Activated CD4-positive, alpha-beta memory T cell treated with anti-CD3 and anti-CD28 coated beads, Interleukin-2, amount 10 ng/mL, durations not matched to agents 7 days and 5 days (primary cell): ENCODE data around the gene IGLON5. TPM values are rescaled to one million over a fixed set of nuclear protein-coding genes. Genes with fewer than 3 reads are reported as not detected.

ENCODE experiments used
- CTCF ChIA-PET: fragments of 350-600 bp; sonication (Branson Sonifier 250); formaldehyde crosslinking; loops from one replicate; lab custom pipeline; 2021; ENCODE audit warnings: antibody characterized with exemption, inconsistent platforms; lab: Charles Lee
- POLR2A ChIA-PET: fragments of 350-600 bp; sonication (Branson Sonifier 250); formaldehyde crosslinking; loops from one replicate; lab custom pipeline; 2021; ENCODE audit warnings: antibody characterized with exemption; lab: Charles Lee
- DNase-seq: peaks from one replicate; pipeline ENCODE4 v3.0.0-alpha.2; 2020
- H3K27ac Mint-ChIP-seq: one replicate; pipeline ENCODE4 v1.8.0; 2021; ENCODE audit warnings: mild to moderate bottlenecking, mixed read lengths
- H3K27me3 Mint-ChIP-seq: one replicate; pipeline ENCODE4 v1.8.0; 2021; ENCODE audit warnings: mixed read lengths
- H3K36me3 Mint-ChIP-seq: one replicate; pipeline ENCODE4 v1.8.0; 2021; ENCODE audit warnings: low read depth, mixed read lengths
- H3K4me1 Mint-ChIP-seq: one replicate; pipeline ENCODE4 v1.8.0; 2021; ENCODE audit warnings: mixed read lengths
- H3K4me3 Mint-ChIP-seq: one replicate; pipeline ENCODE4 v1.8.0; 2021; ENCODE audit warnings: mild to moderate bottlenecking, mixed read lengths
- H3K9me3 Mint-ChIP-seq: one replicate; pipeline ENCODE4 v1.8.0; 2021; ENCODE audit warnings: mixed read lengths
- total RNA-seq, 2 experiments: library from RNA; stranded (reverse); gene quantifications; one replicate each; pipeline ENCODE4 v1.2.3, GENCODE V29; 2021

The IGLON5 gene
- total RNA-seq, 2 experiments from 2014 or later = 0.68 to 0.81 TPM

- POLR2A ChIA-PET = interaction anchor here (0.7 to 2.9 kb wide), 6 partner anchors 8 to 206 kb away, joined by 3 to 35 read pairs (median 5); partner anchors contain the start of gene NKG7
- peak overlapping the region; percentile 61 for H3K4me3 Mint-ChIP-seq
- peaks cover 23% of the 10 kb centered on the region for H3K36me3 Mint-ChIP-seq
- no peaks in the 10 kb centered on the region for H3K9me3 Mint-ChIP-seq
- H3K27ac Mint-ChIP-seq = peak overlapping the region; percentile 44
- no peaks in the 10 kb centered on the region for H3K27me3 Mint-ChIP-seq
- H3K4me1 Mint-ChIP-seq = peaks cover 64% of the 10 kb centered on the region
- DNase-seq = no peak
- CTCF ChIA-PET = interaction anchor here (1.0 to 1.3 kb wide), 2 partner anchors 25 to 43 kb away, joined by 4 read pairs; no protein-coding TSS in a partner anchor
Measured at GRCh38 chr19:51364200-51365106, 53.0 kb downstream of the IGLON5 start.

- ChIA-PET CTCF (interaction anchor here (0.5 to 1.7 kb wide), 8 partner anchors 9 to 72 kb away, joined by 3 to 10 read pairs (median 4); no protein-coding TSS in a partner anchor), POLR2A (interaction anchor here (0.7 to 2.9 kb wide), 10 partner anchors 9 to 207 kb away, joined by 3 to 35 read pairs (median 5); partner anchors contain the start of gene VSIG10L)
- Mint-ChIP-seq H3K27ac (peak overlapping the region; percentile 100), H3K4me1 (peaks cover 68% of the 10 kb centered on the region), H3K4me3 (peak overlapping the region; percentile 95), H3K9me3 (no peaks in the 10 kb centered on the region), H3K27me3 (no peaks in the 10 kb centered on the region), H3K36me3 (peaks cover 27% of the 10 kb centered on the region)
- peak; percentile 26 for DNase-seq
Measured at GRCh38 chr19:51365211-51365964, 53.9 kb downstream of the IGLON5 start.

GRCh38 chr19:51365965-51366388, 54.5 kb downstream of the IGLON5 start, which contains the start of gene ETFB:
Gene ETFB, minus strand, starts transcription at chr19:51366388. Its CDS starts 62 bp downstream, at chr19:51366326.
- Mint-ChIP-seq H3K9me3 (no peaks in the 10 kb centered on the region), H3K27ac (peak within 1 kb of the TSS; percentile 100), H3K36me3 (peaks cover 33% of the 10 kb centered on the region), H3K27me3 (no peaks in the 10 kb centered on the region), H3K4me1 (peaks cover 71% of the 10 kb centered on the region), H3K4me3 (peak within 1 kb of the TSS; percentile 95)
- DNase-seq = no peak
- ChIA-PET CTCF (interaction anchor here (0.5 to 1.7 kb wide), 8 partner anchors 10 to 72 kb away, joined by 3 to 10 read pairs (median 4); no protein-coding TSS in a partner anchor), POLR2A (interaction anchor here (1.1 to 2.9 kb wide), 9 partner anchors 10 to 42 kb away, joined by 3 to 35 read pairs (median 5); partner anchors contain the start of gene VSIG10L)

GRCh38 chr19:51366389-51367254, 55.2 kb downstream of the IGLON5 start:
- Mint-ChIP-seq H3K36me3 (peaks cover 39% of the 10 kb centered on the region), H3K9me3 (no peaks in the 10 kb centered on the region), H3K27ac (peak overlapping the region; percentile 100), H3K27me3 (no peaks in the 10 kb centered on the region), H3K4me3 (peak overlapping the region; percentile 95), H3K4me1 (peaks cover 75% of the 10 kb centered on the region)
- DNase-seq = peak; percentile 95
- ChIA-PET CTCF (interaction anchor here (0.5 to 3.1 kb wide), 7 partner anchors 15 to 207 kb away, joined by 3 to 15 read pairs (median 7); no protein-coding TSS in a partner anchor), POLR2A (interaction anchor here (1.3 to 8.4 kb wide), 10 partner anchors 9 to 29 kb away, joined by 3 to 207 read pairs (median 6); partner anchors contain the start of gene VSIG10L)

- peaks cover 76% of the 10 kb centered on the region for H3K4me1 Mint-ChIP-seq
- POLR2A ChIA-PET = interaction anchor here (1.0 to 8.4 kb wide), 7 partner anchors 9 to 42 kb away, joined by 3 to 207 read pairs (median 6); partner anchors contain the start of gene VSIG10L
- CTCF ChIA-PET = interaction anchor here (0.6 to 3.1 kb wide), 5 partner anchors 9 to 208 kb away, joined by 3 to 15 read pairs (median 6); no protein-coding TSS in a partner anchor
- peak overlapping the region; percentile 100 for H3K27ac Mint-ChIP-seq
- H3K4me3 Mint-ChIP-seq = peak overlapping the region; percentile 95
- H3K27me3 Mint-ChIP-seq = no peaks in the 10 kb centered on the region
- no peaks in the 10 kb centered on the region for H3K9me3 Mint-ChIP-seq
- peak; percentile 51 for DNase-seq
- peaks cover 43% of the 10 kb centered on the region for H3K36me3 Mint-ChIP-seq
Measured at GRCh38 chr19:51367255-51367564, 55.8 kb downstream of the IGLON5 start.

GRCh38 chr19:51367565-51368365, 56.3 kb downstream of the IGLON5 start:
- POLR2A ChIA-PET = interaction anchor here (0.8 to 8.4 kb wide), 10 partner anchors 8 to 42 kb away, joined by 3 to 207 read pairs (median 4); partner anchors contain the start of gene VSIG10L
- no peaks in the 10 kb centered on the region for H3K9me3 Mint-ChIP-seq
- peaks cover 76% of the 10 kb centered on the region for H3K4me1 Mint-ChIP-seq
- H3K4me3 Mint-ChIP-seq = peak overlapping the region; percentile 95
- peaks cover 43% of the 10 kb centered on the region for H3K36me3 Mint-ChIP-seq
- peak; percentile 99 for DNase-seq
- peak overlapping the region; percentile 100 for H3K27ac Mint-ChIP-seq
- CTCF ChIA-PET = interaction anchor here (1.1 to 3.1 kb wide), 4 partner anchors 8 to 28 kb away, joined by 3 to 15 read pairs (median 8); no protein-coding TSS in a partner anchor
- H3K27me3 Mint-ChIP-seq = no peaks in the 10 kb centered on the region

GRCh38 chr19:51368366-51369282, 57.2 kb downstream of the IGLON5 start, which contains the start of gene CLDND2:
Gene CLDND2, minus strand, starts transcription at chr19:51369003. Its CDS starts 426 bp downstream, at chr19:51368577.
- ChIA-PET CTCF (interaction anchor here (1.1 to 3.1 kb wide), 3 partner anchors 7 to 29 kb away, joined by 3 to 15 read pairs (median 10); no protein-coding TSS in a partner anchor), POLR2A (interaction anchor here (0.8 to 8.4 kb wide), 10 partner anchors 7 to 41 kb away, joined by 3 to 207 read pairs (median 4); partner anchors contain the start of gene VSIG10L)
- Mint-ChIP-seq H3K36me3 (peaks cover 41% of the 10 kb centered on the region), H3K9me3 (peaks cover 4% of the 10 kb centered on the region), H3K27ac (peak within 1 kb of the TSS; percentile 100), H3K27me3 (no peaks in the 10 kb centered on the region), H3K4me1 (peaks cover 78% of the 10 kb centered on the region), H3K4me3 (peak within 1 kb of the TSS; percentile 95)
- DNase-seq = peak; percentile 20

GRCh38 chr19:51370230-51370629, 58.8 kb downstream of the IGLON5 start:
- peaks cover 35% of the 10 kb centered on the region for H3K36me3 Mint-ChIP-seq
- CTCF ChIA-PET = interaction anchor here (0.8 to 3.1 kb wide), 4 partner anchors 24 to 31 kb away, joined by 3 to 15 read pairs (median 6); no protein-coding TSS in a partner anchor
- peak overlapping the region; percentile 95 for H3K4me3 Mint-ChIP-seq
- peaks cover 4% of the 10 kb centered on the region for H3K9me3 Mint-ChIP-seq
- POLR2A ChIA-PET = interaction anchor here (1.2 to 8.4 kb wide), 3 partner anchors 12 to 25 kb away, joined by 4 to 207 read pairs (median 4); partner anchors contain the start of gene LIM2
- no peak for DNase-seq
- H3K27ac Mint-ChIP-seq = peak overlapping the region; percentile 100
- peaks cover 80% of the 10 kb centered on the region for H3K4me1 Mint-ChIP-seq
- H3K27me3 Mint-ChIP-seq = no peaks in the 10 kb centered on the region

GRCh38 chr19:51371186-51371690, 59.8 kb downstream of the IGLON5 start:
- DNase-seq = no peak
- POLR2A ChIA-PET = interaction anchor here (1.2 to 8.4 kb wide), 6 partner anchors 10 to 24 kb away, joined by 3 to 207 read pairs (median 6); partner anchors contain the start of gene LIM2
- H3K4me3 Mint-ChIP-seq = peak overlapping the region; percentile 95
- CTCF ChIA-PET = interaction anchor here (1.2 to 2.7 kb wide), 4 partner anchors 23 to 290 kb away, joined by 4 to 16 read pairs (median 6); no protein-coding TSS in a partner anchor
- H3K27me3 Mint-ChIP-seq = no peaks in the 10 kb centered on the region
- H3K27ac Mint-ChIP-seq = peak overlapping the region; percentile 100
- H3K9me3 Mint-ChIP-seq = peaks cover 4% of the 10 kb centered on the region
- peaks cover 86% of the 10 kb centered on the region for H3K4me1 Mint-ChIP-seq
- peaks cover 35% of the 10 kb centered on the region for H3K36me3 Mint-ChIP-seq
